Activated CD4-positive, alpha-beta T cell treated with anti-CD3 and anti-CD28 coated beads, Interleukin-2, amount 50 U/mL, for 1 hour (primary cell): ENCODE data around the gene UTS2R.
"Not testable (repeated sequence)": the region's sequence is repeated elsewhere in the genome, so short reads cannot be mapped to it uniquely, and the experiment has no call there.

Source experiments
- DNase-seq: peaks from one replicate; pipeline ENCODE4 v3.0.0-alpha.2; 2020

The UTS2R gene

GRCh38 chr17:82376042-82376730 is 4.6 kb downstream of the UTS2R start:
- DNase-seq: no peak

GRCh38 chr17:82377294-82377693 is 5.7 kb downstream of the UTS2R start:
- DNase-seq: not testable (repeated sequence)

GRCh38 chr17:82377924-82378740 is 6.6 kb downstream of the UTS2R start:
- DNase-seq: no peak

GRCh38 chr17:82378741-82379021 is 7.1 kb downstream of the UTS2R start:
- DNase-seq: no peak

GRCh38 chr17:82380860-82381702 is 9.5 kb downstream of the UTS2R start:
- DNase-seq: no peak

- DNase-seq: not testable (repeated sequence)
Measured at GRCh38 chr17:82381703-82382009, 10.1 kb downstream of the UTS2R start.

GRCh38 chr17:82382220-82382932 is 10.8 kb downstream of the UTS2R start:
- not testable (repeated sequence) for DNase-seq

GRCh38 chr17:82382933-82383255 is 11.3 kb downstream of the UTS2R start:
- DNase-seq: no peak

GRCh38 chr17:82383411-82383810 is 11.8 kb downstream of the UTS2R start:
- DNase-seq: no peak

- no peak for DNase-seq
Measured at GRCh38 chr17:82384051-82384729, 12.6 kb downstream of the UTS2R start.

- no peak for DNase-seq
Measured at GRCh38 chr17:82384730-82385481, 13.3 kb downstream of the UTS2R start.

- no peak for DNase-seq
Measured at GRCh38 chr17:82385559-82386254, 14.1 kb downstream of the UTS2R start.

GRCh38 chr17:82386255-82386831 is 14.8 kb downstream of the UTS2R start:
- DNase-seq: no peak

GRCh38 chr17:82386881-82387704 is 15.5 kb downstream of the UTS2R start:
- no peak for DNase-seq

GRCh38 chr17:82387705-82388106 is 16.1 kb downstream of the UTS2R start:
- DNase-seq: no peak

- no peak for DNase-seq
Measured at GRCh38 chr17:82388223-82388921, 16.8 kb downstream of the UTS2R start.

- DNase-seq: no peak
Measured at GRCh38 chr17:82388922-82389283, 17.3 kb downstream of the UTS2R start.

GRCh38 chr17:82389379-82389778 is 17.8 kb downstream of the UTS2R start:
- DNase-seq: no peak
